Dendritic cell treated with granulocyte-macrophage colony-stimulating factor and Interleukin-4, amounts not matched to agents 40 ng/mL and 50 ng/mL, for 4 days (primary cell): ENCODE measurements around the gene SBK2.
A peak's percentile ranks its signal among the peaks of the same experiment; 100 is the strongest.
"Not testable (repeated sequence)": the region's sequence is repeated elsewhere in the genome, so short reads cannot be mapped to it uniquely, and the experiment has no call there.

ENCODE experiments used
- H3K27ac Mint-ChIP-seq: one replicate; pipeline ENCODE4 v1.8.0; 2022; ENCODE audit warnings: mild to moderate bottlenecking, mixed read lengths
- H3K27me3 Mint-ChIP-seq: one replicate; pipeline ENCODE4 v1.8.0; 2022; ENCODE audit warnings: mild to moderate bottlenecking, mixed read lengths
- H3K36me3 Mint-ChIP-seq: one replicate; pipeline ENCODE4 v1.8.0; 2022; ENCODE audit warnings: low read depth, mixed read lengths
- H3K4me1 Mint-ChIP-seq: one replicate; pipeline ENCODE4 v1.8.0; 2022; ENCODE audit warnings: low read depth, mixed read lengths
- H3K4me3 Mint-ChIP-seq: one replicate; pipeline ENCODE4 v1.8.0; 2022; ENCODE audit warnings: mild to moderate bottlenecking, moderate library complexity, mixed read lengths
- H3K9me3 Mint-ChIP-seq: one replicate; pipeline ENCODE4 v1.8.0; 2022; ENCODE audit warnings: mixed read lengths
- intact Hi-C: fragments of 100-400 bp; cut with micrococcal nuclease; formaldehyde crosslinking; loops from one replicate; pipeline ENCODE4 v1.15.0; 2022

Gene SBK2, protein sequence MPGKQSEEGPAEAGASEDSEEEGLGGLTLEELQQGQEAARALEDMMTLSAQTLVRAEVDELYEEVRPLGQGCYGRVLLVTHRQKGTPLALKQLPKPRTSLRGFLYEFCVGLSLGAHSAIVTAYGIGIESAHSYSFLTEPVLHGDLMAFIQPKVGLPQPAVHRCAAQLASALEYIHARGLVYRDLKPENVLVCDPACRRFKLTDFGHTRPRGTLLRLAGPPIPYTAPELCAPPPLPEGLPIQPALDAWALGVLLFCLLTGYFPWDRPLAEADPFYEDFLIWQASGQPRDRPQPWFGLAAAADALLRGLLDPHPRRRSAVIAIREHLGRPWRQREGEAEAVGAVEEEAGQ

DNA sequence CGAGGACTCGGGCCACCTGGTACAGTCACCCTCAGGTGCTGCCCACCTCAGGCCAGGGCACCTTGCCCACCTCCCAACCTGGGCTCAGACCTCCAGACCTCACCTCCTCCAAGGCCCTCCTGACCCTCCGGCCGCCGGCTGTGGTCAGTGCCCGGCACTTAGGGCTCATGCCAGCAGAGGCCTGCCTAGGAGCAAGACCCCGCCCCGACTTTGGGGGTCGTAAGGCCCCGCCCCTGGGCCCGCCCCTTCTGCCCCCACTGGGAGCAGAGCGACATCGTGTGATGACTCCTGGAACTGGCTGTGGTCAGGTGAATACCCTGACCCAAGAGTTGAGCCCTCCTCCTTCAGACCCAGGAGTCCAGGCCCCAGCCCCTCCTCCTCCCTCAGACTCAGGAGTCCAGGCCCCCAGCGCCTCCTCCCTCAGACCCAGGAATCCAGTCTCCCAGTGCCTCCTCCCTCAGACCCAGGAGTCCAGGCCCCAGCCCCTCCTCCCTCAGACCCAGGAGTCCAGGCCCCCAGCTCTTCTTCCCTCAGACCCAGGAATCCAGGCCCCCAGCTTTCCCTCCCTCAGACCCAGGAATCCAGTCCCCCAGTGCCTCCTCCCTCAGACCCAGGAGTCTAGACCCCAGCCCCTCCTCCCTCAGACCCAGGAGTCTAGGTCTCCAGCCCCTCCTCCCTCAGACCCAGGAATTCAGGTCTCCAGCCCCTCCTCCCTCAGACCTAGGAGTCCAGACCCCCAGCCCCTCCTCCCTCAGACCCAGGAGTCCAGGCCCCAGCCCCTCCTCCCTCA is at the start of gene SBK2:
SBK2 (minus strand) TSS at position 183 of the 790 bp plus-strand sequence. CDS start 839 bp downstream, outside the sequence.
- intact Hi-C loops: no loop called here
- Mint-ChIP-seq H3K9me3 (no peaks in the 10 kb centered on the region), H3K4me3 (no peak within 1 kb of the TSS), H3K27ac (peak within 1 kb of the TSS; percentile 36), H3K27me3 (peaks cover 11% of the 10 kb centered on the region), H3K4me1 (peaks cover 12% of the 10 kb centered on the region), H3K36me3 (no peaks in the 10 kb centered on the region)

DNA sequence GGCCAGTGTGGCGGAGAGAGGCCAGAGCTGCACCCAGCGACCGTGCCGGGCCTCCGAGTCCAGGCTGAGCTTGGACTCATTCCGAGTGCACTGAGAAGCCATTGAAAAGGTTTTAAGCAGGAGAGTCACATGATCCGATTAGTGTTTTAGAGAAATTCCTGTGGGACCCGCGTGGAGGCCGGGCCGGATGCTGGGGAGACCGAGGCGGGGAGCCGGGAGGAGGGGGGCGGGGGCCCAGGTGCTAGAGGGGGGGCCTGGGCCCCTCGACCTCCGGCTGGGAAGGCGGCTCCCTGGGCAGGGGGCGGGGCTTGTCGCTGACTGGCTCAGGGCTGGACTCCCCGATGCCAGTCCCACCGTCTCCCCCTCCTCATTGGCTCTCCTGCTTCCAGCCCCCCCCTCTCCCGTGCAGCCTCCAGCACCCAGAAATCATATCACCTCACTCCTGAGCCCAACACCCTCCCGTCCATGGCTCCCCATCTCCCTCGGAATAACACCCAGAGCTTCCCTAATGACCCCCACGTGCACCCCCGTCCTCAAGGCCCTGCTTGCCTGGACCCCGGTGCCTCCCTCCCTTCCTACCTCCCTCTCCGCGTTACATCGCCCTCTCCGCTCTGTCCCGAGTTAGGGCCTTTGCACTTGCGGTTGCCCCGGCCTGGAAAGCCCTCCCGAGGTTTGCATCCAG is 48.9 kb upstream of the SBK2 start:
- Mint-ChIP-seq H3K27me3 (peaks cover 36% of the 10 kb centered on the region), H3K4me3 (peak overlapping the region; percentile 28), H3K36me3 (no peaks in the 10 kb centered on the region), H3K27ac (no peak overlapping the region), H3K4me1 (peaks cover 30% of the 10 kb centered on the region), H3K9me3 (no peaks in the 10 kb centered on the region)
- intact Hi-C loops: no loop called here

DNA sequence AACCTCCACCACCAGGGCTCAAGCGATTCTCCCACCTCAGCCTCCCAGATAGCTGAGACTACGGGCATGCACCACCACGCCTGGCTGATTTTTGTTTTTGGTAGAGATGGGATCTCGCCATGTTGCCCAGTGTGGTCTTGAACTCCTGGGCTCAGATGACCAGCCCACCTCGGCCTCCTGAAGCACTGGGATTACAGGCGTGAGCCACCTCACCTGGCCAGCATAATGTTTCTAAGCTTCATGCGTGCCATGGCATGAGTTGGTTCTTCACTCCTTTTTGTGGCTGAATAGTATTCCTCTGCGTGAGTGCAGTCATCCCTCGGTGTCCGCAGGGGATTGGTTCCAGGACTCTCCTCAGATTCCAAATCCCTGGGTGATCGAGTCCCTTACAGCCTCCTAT is 47.9 kb upstream of the SBK2 start:
- Mint-ChIP-seq H3K27ac (no peak overlapping the region), H3K4me1 (peaks cover 33% of the 10 kb centered on the region), H3K4me3 (no peak overlapping the region), H3K9me3 (no peaks in the 10 kb centered on the region), H3K36me3 (peaks cover 4% of the 10 kb centered on the region), H3K27me3 (peaks cover 33% of the 10 kb centered on the region)
- intact Hi-C loops: no loop called here

DNA sequence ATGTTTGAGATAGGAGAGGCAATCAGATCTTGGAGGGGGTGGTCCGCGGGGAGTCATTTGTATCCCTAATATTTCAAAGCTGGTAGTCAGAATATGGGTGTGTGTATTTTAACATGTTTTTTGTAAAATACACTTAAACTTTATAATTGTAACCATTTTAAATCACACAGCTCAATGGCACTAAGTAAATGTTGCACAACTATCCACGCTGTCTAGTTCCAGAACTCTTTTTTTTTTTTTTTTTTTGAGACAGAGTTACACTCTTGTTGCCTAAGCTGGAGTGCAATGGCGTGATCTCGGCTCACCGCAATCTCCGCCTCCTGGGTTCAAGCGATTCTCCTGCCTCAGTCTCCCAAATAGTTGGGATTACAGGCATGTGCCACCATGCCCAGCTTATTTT is 47.0 kb upstream of the SBK2 start:
- H3K4me3 Mint-ChIP-seq, H3K36me3 Mint-ChIP-seq, H3K9me3 Mint-ChIP-seq, H3K27ac Mint-ChIP-seq, intact Hi-C loops: not testable (repeated sequence)
- Mint-ChIP-seq H3K27me3 (peaks cover 32% of the 10 kb centered on the region), H3K4me1 (peaks cover 39% of the 10 kb centered on the region)

DNA sequence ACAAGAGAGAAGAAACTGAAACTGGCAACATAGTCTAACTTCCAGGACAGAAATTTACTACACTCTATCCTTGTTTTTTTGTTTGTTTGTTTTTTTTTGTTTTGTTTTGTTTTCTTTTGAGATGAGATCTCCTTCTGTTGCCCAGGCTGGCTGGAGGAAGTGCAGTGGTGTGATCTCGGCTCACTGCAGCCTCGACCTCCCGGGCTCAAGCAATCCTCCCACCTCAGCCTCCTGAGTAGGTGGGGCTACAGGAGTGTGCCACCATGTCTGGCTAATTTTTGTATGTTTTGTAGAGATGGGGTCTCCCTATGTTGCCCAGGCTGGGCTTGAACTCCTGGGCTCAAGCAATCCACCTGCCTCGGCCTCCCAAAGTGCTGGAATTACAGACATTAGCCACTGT is 45.4 kb upstream of the SBK2 start:
- intact Hi-C loops, H3K4me3 Mint-ChIP-seq, H3K9me3 Mint-ChIP-seq, H3K27ac Mint-ChIP-seq: not testable (repeated sequence)
- Mint-ChIP-seq H3K4me1 (peaks cover 37% of the 10 kb centered on the region), H3K27me3 (peaks cover 30% of the 10 kb centered on the region), H3K36me3 (peaks cover 23% of the 10 kb centered on the region)

DNA sequence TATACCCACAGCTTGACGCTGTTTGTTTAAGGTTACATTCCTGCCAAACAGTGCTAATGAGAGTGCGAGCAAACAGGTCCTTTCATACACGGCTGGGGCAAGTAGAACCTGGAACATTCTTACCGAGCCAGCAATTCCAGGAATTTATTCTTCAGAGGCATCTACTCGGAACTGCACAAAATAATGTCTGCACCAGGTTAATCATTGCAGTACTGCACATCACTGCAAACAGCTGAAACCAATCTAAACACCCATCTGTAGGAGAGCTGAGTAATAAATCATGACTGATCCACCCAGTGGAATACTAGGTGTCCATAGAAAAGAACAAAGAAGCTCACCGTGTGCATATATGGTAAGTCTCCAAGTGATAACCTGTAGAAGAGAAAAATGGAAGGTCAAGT is 44.9 kb upstream of the SBK2 start:
- H3K9me3 Mint-ChIP-seq: no peaks in the 10 kb centered on the region
- H3K4me1 Mint-ChIP-seq: peaks cover 33% of the 10 kb centered on the region
- peaks cover 28% of the 10 kb centered on the region for H3K36me3 Mint-ChIP-seq
- H3K27ac Mint-ChIP-seq: no peak overlapping the region
- H3K4me3 Mint-ChIP-seq: no peak overlapping the region
- intact Hi-C loops: no loop called here
- H3K27me3 Mint-ChIP-seq: peaks cover 26% of the 10 kb centered on the region

DNA sequence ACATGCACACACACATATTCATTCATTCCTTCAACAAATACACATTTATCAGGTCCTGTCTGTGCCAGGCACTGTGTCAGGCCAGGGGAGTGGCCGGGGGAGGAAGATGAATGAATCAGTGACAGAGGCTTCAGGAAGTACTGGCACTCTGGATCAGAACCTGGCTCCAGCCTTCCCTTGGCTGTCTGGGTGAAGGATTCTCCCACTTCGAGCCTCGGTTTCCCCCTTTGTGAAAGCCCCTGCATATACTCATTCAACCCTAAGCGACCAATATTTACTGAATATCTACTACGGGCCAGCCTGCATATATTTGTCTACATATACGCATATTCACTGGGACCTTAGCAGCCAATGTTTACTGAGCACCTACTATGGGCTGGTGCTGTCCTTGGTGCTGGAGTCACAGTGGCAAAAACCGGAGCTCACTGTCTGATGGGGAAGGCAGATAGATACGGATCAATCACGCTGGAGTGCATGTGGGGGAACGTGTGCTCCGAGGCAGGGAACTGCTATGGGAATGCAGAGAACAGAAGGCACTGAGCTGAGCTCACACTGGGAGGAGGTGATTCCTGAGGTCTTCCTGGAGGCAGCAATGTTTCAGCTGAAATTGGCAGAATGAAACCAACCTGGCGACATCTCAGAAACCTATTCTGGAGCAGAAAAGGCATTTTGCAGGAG is 44.4 kb upstream of the SBK2 start:
- H3K36me3 Mint-ChIP-seq: peaks cover 31% of the 10 kb centered on the region
- no peaks in the 10 kb centered on the region for H3K9me3 Mint-ChIP-seq
- peaks cover 28% of the 10 kb centered on the region for H3K4me1 Mint-ChIP-seq
- peak overlapping the region; percentile 74 for H3K4me3 Mint-ChIP-seq
- peaks cover 20% of the 10 kb centered on the region for H3K27me3 Mint-ChIP-seq
- H3K27ac Mint-ChIP-seq: peak overlapping the region; percentile 60
- intact Hi-C loops: no loop called here

DNA sequence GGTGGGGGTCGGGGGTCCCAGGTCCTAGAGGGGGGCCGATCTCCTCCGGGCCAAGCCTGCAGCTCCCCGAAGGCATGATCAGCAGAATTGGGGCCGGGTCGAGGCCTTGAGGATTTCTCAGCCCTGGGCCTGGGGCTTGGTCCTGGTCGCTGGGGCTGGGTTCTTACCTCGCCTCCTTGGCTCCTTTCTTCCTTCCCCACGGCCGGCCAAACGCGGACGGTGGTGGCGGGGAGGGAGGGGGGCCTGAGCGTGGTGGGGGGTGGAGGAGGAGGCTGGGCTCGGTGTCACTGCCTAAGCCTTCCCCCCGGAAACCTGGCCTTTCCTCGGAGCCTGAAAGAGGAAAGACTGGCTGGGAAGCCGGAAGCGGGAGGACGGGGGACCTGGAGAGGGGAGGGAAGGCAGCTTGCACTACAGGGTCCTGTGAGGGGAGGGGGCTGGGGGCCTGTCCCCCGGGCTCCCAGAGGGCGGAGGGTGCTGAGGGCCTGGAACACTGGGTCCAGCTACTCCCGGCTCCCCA is 43.8 kb upstream of the SBK2 start, which contains the start of gene ZNF579:
ZNF579 (minus strand) TSS at position 221 of the 517 bp plus-strand sequence. CDS start 1,209 bp downstream, outside the sequence.
- intact Hi-C loops: no loop called here
- Mint-ChIP-seq H3K9me3 (no peaks in the 10 kb centered on the region), H3K27ac (peak within 1 kb of the TSS; percentile 60), H3K4me1 (peaks cover 22% of the 10 kb centered on the region), H3K27me3 (peaks cover 15% of the 10 kb centered on the region), H3K36me3 (peaks cover 31% of the 10 kb centered on the region), H3K4me3 (peak within 1 kb of the TSS; percentile 74)

DNA sequence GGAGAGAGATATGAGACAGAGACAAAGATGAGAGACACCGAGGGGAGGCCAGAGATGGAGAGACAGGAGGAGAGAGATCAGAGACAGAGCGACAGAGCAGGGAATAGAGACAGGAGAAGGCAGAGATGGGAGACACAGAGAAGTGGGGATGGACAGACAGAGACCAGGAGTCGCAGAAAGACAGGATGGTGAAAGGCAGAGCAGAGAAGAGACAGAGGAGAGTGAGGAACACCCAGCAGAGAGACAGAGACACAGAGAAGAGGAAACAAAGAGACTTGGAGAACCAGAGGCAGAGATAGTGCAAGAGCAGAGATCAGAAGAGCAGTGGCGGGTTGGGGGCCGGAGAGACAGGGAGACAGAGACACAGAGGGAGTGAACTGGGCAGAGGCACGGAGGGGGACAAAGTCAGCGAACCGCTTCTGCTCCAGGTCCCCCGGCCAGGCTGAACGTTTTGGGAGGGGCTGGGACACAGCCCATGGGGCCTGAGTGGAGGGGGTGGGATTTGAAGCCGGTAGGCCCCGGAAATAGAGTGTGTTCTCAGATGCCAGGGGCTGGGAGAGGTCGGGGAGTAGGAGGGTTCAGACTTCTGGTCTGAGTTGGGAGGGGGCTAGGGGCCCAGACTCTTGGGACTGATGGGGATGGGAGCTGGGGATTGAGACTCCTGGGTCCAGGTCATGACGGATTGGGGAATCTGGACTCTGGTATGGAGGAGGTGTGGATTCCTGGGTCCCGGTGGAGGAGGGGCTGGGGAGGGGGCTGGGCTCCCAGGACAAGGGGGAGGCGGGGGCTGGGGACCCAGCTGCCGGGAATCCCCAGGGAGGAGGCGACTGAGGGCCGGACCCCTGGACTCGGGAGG is 43.1 kb upstream of the SBK2 start:
- H3K4me3 Mint-ChIP-seq: peak overlapping the region; percentile 74
- H3K27ac Mint-ChIP-seq: peak overlapping the region; percentile 60
- H3K9me3 Mint-ChIP-seq: no peaks in the 10 kb centered on the region
- intact Hi-C loops: no loop called here
- peaks cover 8% of the 10 kb centered on the region for H3K27me3 Mint-ChIP-seq
- H3K36me3 Mint-ChIP-seq: peaks cover 31% of the 10 kb centered on the region
- H3K4me1 Mint-ChIP-seq: peaks cover 16% of the 10 kb centered on the region

DNA sequence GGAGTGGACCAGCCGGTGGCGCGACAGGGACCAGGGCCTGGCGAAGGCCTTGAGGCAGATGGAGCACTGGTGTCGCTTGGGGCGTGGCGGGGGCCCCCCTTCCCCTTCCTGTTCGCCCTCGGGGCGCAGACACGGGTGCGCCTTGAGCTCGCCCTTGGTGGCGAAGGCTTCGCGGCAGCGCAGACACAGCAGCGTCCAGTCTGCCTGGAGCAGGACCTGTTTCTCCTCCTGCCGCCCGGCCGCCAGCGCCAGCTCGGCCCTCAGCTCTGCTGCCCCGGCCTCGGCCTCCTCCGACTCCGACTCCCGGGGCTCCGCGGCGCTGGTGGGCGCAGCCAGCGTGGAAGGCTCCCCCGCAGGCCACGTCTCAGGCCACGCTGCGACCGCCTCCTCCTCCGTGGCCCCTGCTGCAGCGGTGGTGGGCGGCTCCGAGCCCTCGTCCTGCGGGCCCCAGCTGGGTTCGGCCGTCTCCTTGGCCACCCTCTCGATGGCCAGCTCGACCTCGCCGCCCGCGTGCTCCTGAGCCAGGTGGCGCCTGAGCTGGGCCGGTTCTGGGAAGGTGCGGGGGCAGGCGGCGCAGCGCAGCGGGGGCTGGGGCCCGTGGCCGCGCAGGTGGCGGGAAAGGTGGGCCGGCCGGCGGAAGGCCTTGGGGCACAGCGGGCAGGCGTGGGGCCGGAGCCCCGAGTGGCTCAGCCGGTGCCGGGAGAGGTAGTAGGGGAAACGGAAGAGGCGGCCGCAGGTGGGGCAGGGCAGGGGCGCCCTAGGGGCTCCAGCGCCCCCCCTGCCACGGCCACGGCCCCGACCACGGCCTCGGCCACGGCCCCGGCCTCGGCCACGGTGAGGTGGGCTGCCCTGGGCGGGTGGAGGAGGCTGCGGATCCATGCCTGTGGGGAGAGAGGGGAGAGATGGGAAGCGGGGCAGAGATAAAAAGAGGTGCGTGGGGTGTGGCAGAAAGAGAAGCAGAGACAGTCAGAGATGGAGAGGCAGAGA is 42.1 kb upstream of the SBK2 start:
- H3K4me3 Mint-ChIP-seq: peak overlapping the region; percentile 74
- H3K27me3 Mint-ChIP-seq: no peaks in the 10 kb centered on the region
- peak overlapping the region; percentile 60 for H3K27ac Mint-ChIP-seq
- peaks cover 16% of the 10 kb centered on the region for H3K4me1 Mint-ChIP-seq
- H3K36me3 Mint-ChIP-seq: peaks cover 31% of the 10 kb centered on the region
- intact Hi-C loops: no loop called here
- no peaks in the 10 kb centered on the region for H3K9me3 Mint-ChIP-seq

DNA sequence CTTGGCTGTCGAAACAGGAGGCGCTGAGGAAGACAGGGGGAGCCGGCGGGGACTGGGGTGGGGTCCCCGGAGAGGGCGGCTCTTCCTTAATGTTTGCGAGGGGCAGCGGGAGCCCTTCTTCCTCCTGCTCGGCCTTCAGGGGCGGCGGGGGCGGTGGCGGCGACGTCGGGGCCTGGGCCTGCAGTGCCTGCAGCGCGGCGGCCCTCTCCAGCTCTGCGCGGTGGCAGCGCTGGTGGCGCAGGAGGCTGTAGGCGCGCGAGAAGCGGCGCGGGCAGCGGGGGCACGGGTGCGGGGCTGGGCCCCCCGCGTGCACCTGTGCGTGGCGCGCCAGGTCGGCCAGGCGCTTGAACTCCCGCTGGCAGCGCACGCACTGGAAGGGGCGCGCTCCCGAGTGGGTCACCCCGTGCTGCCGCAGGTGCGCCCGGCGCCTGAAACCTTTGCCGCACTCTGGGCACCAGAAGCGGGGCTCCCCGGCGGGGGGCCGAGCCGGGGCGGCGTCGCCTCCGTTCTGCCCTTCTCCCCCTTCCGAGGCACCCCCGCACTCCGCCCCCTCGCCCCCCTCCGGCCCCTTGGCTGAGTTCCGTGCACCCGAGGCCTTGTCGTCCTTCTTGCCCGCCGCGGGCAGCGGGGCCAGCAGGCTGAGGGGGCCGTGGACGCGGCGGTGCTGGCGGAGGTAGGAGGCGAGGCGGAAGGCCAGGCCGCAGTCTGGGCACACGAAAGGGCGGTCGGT is 41.3 kb upstream of the SBK2 start:
- H3K9me3 Mint-ChIP-seq: no peaks in the 10 kb centered on the region

More for the DNA sequence above, 41.3 kb upstream of the SBK2 start:
- H3K4me3 Mint-ChIP-seq: no peak overlapping the region
- H3K27ac Mint-ChIP-seq: no peak overlapping the region
- peaks cover 16% of the 10 kb centered on the region for H3K4me1 Mint-ChIP-seq
- intact Hi-C loops: no loop called here
- peaks cover 31% of the 10 kb centered on the region for H3K36me3 Mint-ChIP-seq
- H3K27me3 Mint-ChIP-seq: no peaks in the 10 kb centered on the region
